Lower leg skin (tissue), 3 donors: ENCODE measurements around the gene GNAI3.

ENCODE experiments used
- POLR2A ChIP-seq, 2 donors: fragments of 450-650 bp; IDR thresholded peaks; one replicate each; pipeline ENCODE4 v1.6.1; 2016 to 2017; ENCODE audit warnings: antibody characterized with exemption in 2 of 2, mild to moderate bottlenecking in 1 of 2, moderate library complexity in 1 of 2
- TF ChIP-seq, protein P1 (sequence below), 3 donors: fragments of 450-650 bp; IDR thresholded peaks; one replicate each; pipeline ENCODE4 v1.5.1; 2016; ENCODE audit warnings: antibody characterized with exemption in 3 of 3, mild to moderate bottlenecking in 3 of 3, moderate library complexity in 2 of 3

DNA sequence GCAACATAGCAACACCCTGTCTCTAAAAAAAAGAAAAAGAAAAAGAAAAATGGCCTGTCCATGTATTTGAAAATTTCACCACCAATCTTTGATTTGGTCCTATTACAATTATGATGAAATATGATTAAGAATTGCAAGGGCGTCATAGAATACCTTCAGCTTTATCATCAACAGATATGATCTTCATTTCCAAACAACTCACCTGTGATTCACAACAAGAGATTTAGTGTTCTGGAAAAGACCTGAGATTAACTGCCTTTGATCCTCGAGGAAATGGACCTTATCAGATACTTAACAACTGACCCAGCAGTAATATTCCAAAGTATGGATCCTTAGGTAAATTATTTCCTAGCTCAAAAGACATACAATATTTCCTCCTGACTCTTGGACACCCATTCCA is 104.0 kb downstream of the GNAI3 start:
- TF ChIP-seq POLR2A (IDR thresholded peaks at IDR 0.05) = no peak
- TF ChIP-seq, protein P1, sequence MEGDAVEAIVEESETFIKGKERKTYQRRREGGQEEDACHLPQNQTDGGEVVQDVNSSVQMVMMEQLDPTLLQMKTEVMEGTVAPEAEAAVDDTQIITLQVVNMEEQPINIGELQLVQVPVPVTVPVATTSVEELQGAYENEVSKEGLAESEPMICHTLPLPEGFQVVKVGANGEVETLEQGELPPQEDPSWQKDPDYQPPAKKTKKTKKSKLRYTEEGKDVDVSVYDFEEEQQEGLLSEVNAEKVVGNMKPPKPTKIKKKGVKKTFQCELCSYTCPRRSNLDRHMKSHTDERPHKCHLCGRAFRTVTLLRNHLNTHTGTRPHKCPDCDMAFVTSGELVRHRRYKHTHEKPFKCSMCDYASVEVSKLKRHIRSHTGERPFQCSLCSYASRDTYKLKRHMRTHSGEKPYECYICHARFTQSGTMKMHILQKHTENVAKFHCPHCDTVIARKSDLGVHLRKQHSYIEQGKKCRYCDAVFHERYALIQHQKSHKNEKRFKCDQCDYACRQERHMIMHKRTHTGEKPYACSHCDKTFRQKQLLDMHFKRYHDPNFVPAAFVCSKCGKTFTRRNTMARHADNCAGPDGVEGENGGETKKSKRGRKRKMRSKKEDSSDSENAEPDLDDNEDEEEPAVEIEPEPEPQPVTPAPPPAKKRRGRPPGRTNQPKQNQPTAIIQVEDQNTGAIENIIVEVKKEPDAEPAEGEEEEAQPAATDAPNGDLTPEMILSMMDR (IDR thresholded peaks at IDR 0.05) = no peak
